HEK293 (cell line): ENCODE data around the gene SCN3A.

Experiments
- CTCF ChIA-PET: fragments of 350-600 bp; formaldehyde crosslinking; extraction: SDS; loops from one replicate; lab custom pipeline; 2021; ENCODE audit warnings: antibody characterized with exemption; lab: Yijun Ruan, JAX
- POLR2A ChIA-PET: fragments of 300-600 bp; formaldehyde crosslinking; extraction: SDS; loops from one replicate; lab custom pipeline; 2020; ENCODE audit warnings: antibody characterized with exemption, inconsistent platforms; lab: Yijun Ruan, JAX
- H3K27ac ChIP-seq: fragments of 200-500 bp; sonication (Bioruptor generic); 2 replicates; pipeline ENCODE4 v1.5.1; 2014; ENCODE audit warnings: low read depth, low read length, control low read depth, inconsistent platforms; ENCODE audit errors: extremely low read depth
- H3K36me3 ChIP-seq, 2 experiments: fragments of 200-500 bp in 1 of 2; sonication (Bioruptor generic) in 1 of 2; 1 replicate in 1 of 2; 2 replicates in 1 of 2; pipeline ENCODE4 v1.5.1; 2014 to 2017; ENCODE audit warnings: inconsistent platforms in 2 of 2, low read length in 2 of 2; ENCODE audit not compliant: control insufficient read depth in 2 of 2, insufficient read depth in 1 of 2
- H3K4me1 ChIP-seq: fragments of 200-500 bp; sonication (Bioruptor generic); 2 replicates; pipeline ENCODE4 v1.5.1; 2014; ENCODE audit warnings: mild to moderate bottlenecking, low read length, inconsistent platforms; ENCODE audit not compliant: control insufficient read depth, insufficient read depth
- H3K4me3 ChIP-seq: 2 replicates; pipeline ENCODE4 v1.5.1; 2011; ENCODE audit warnings: low read depth, mild to moderate bottlenecking, control low read depth, low read length, moderate library complexity
- H3K9me3 ChIP-seq: fragments of 200-500 bp; sonication (Bioruptor generic); 2 replicates; pipeline ENCODE4 v1.5.1; 2014; ENCODE audit warnings: low read depth, low read length, inconsistent platforms; ENCODE audit not compliant: control insufficient read depth, insufficient read depth
- GLI2 ChIP-seq: fragments of 450-650 bp; formaldehyde crosslinking; IDR thresholded peaks from 2 replicates; pipeline ENCODE4; 2017; ENCODE audit warnings: missing biosample characterization, missing genetic modification characterization, low read depth, borderline replicate concordance
- GLI4 ChIP-seq: fragments of 450-650 bp; formaldehyde crosslinking; IDR thresholded peaks from 2 replicates; pipeline ENCODE4 v1.5.1; 2016; ENCODE audit warnings: missing biosample characterization, missing genetic modification characterization
- GLIS1 ChIP-seq: fragments of 450-650 bp; formaldehyde crosslinking; IDR thresholded peaks from 2 replicates; pipeline ENCODE4 v1.5.1; 2016; ENCODE audit warnings: missing biosample characterization, missing genetic modification characterization
- HIC1 ChIP-seq: fragments of 450-650 bp; formaldehyde crosslinking; IDR thresholded peaks from 2 replicates; pipeline ENCODE4 v1.5.1; 2016; ENCODE audit warnings: missing biosample characterization, missing genetic modification characterization
- HOXD13 ChIP-seq: sonication (generic); formaldehyde crosslinking; IDR thresholded peaks from 2 replicates; pipeline ENCODE4 v1.8.0; 2022; ENCODE audit warnings: missing genetic modification reagents, borderline replicate concordance
- PBX3 ChIP-seq: sonication (generic); formaldehyde crosslinking; IDR thresholded peaks from 2 replicates; pipeline ENCODE4 v1.8.1; 2022; ENCODE audit warnings: mild to moderate bottlenecking, moderate library complexity, missing genetic modification reagents
- PRDM4 ChIP-seq: fragments of 450-650 bp; formaldehyde crosslinking; IDR thresholded peaks from 2 replicates; pipeline ENCODE4 v1.5.1; 2017; ENCODE audit warnings: missing biosample characterization, missing genetic modification characterization
- SCRT2 ChIP-seq: fragments of 450-650 bp; formaldehyde crosslinking; IDR thresholded peaks from 2 replicates; pipeline ENCODE4 v1.5.1; 2016; ENCODE audit warnings: missing biosample characterization, missing genetic modification characterization
- TCF7L2 ChIP-seq: IDR thresholded peaks from 2 replicates; pipeline ENCODE4 v1.6.1; 2011; ENCODE audit warnings: low read depth, mild to moderate bottlenecking, inconsistent platforms, low read length, moderate library complexity, borderline replicate concordance
- TRIM28 ChIP-seq: IDR thresholded peaks from 2 replicates; pipeline ENCODE4 v1.6.1; 2011; ENCODE audit warnings: low read length, control low read depth, borderline replicate concordance
- ZBTB17 ChIP-seq: fragments of 450-650 bp; formaldehyde crosslinking; IDR thresholded peaks from 2 replicates; pipeline ENCODE4 v1.5.1; 2016; ENCODE audit warnings: missing biosample characterization, missing genetic modification characterization
- ZBTB44 ChIP-seq: fragments of 450-650 bp; IDR thresholded peaks from 2 replicates; pipeline ENCODE4 v1.5.1; 2018; ENCODE audit warnings: missing biosample characterization, mild to moderate bottlenecking, missing genetic modification characterization
- ZNF10 ChIP-seq: fragments of 450-650 bp; formaldehyde crosslinking; IDR thresholded peaks from 2 replicates; pipeline ENCODE4 v1.5.1; 2017; ENCODE audit warnings: missing biosample characterization, missing genetic modification characterization
- ZNF121 ChIP-seq: fragments of 450-650 bp; formaldehyde crosslinking; IDR thresholded peaks from 2 replicates; pipeline ENCODE4 v1.5.1; 2016; ENCODE audit warnings: missing biosample characterization, missing genetic modification characterization
- ZNF19 ChIP-seq: fragments of 450-650 bp; formaldehyde crosslinking; IDR thresholded peaks from 2 replicates; pipeline ENCODE4; 2016; ENCODE audit warnings: missing biosample characterization, missing genetic modification characterization, low read depth
- ZNF202 ChIP-seq: fragments of 450-650 bp; formaldehyde crosslinking; IDR thresholded peaks from 2 replicates; pipeline ENCODE4 v1.5.1; 2016; ENCODE audit warnings: missing biosample characterization, missing genetic modification characterization, borderline replicate concordance
- ZNF223 ChIP-seq: fragments of 450-650 bp; formaldehyde crosslinking; IDR thresholded peaks from 2 replicates; pipeline ENCODE4 v1.5.1; 2016; ENCODE audit warnings: missing biosample characterization, missing genetic modification characterization
- ZNF335 ChIP-seq: fragments of 450-650 bp; formaldehyde crosslinking; conservative IDR thresholded peaks from 2 replicates; pipeline ENCODE4 v1.5.1; 2016; ENCODE audit warnings: missing biosample characterization, missing genetic modification characterization
- ZNF488 ChIP-seq: fragments of 450-650 bp; formaldehyde crosslinking; IDR thresholded peaks from 2 replicates; pipeline ENCODE4 v1.5.1; 2016; ENCODE audit warnings: missing biosample characterization, missing genetic modification characterization
- ZNF529 ChIP-seq: fragments of 450-650 bp; formaldehyde crosslinking; IDR thresholded peaks from 2 replicates; pipeline ENCODE4 v1.5.1; 2017; ENCODE audit warnings: missing genetic modification characterization, missing biosample characterization; ENCODE audit not compliant: insufficient replicate concordance
- ZNF580 ChIP-seq: fragments of 450-650 bp; formaldehyde crosslinking; IDR thresholded peaks from 2 replicates; pipeline ENCODE4 v1.5.1; 2016; ENCODE audit warnings: missing biosample characterization, missing genetic modification characterization
- ZNF626 ChIP-seq: fragments of 450-650 bp; sonication (Bioruptor Pico); formaldehyde crosslinking; IDR thresholded peaks from 2 replicates; pipeline ENCODE4 v1.5.1; 2018; ENCODE audit warnings: missing biosample characterization, missing genetic modification characterization, inconsistent platforms
- ZNF677 ChIP-seq: fragments of 450-650 bp; IDR thresholded peaks from 2 replicates; pipeline ENCODE4 v1.5.0; 2018; ENCODE audit warnings: missing biosample characterization, mild to moderate bottlenecking, missing genetic modification characterization, moderate library complexity
- ZNF701 ChIP-seq: fragments of 450-650 bp; formaldehyde crosslinking; IDR thresholded peaks from 2 replicates; pipeline ENCODE4 v1.5.1; 2016; ENCODE audit warnings: missing biosample characterization, missing genetic modification characterization
- ZNF707 ChIP-seq: fragments of 450-650 bp; formaldehyde crosslinking; IDR thresholded peaks from 2 replicates; pipeline ENCODE4 v1.5.1; 2016; ENCODE audit warnings: missing biosample characterization, missing genetic modification characterization
- ZXDB ChIP-seq: fragments of 450-650 bp; formaldehyde crosslinking; IDR thresholded peaks from 2 replicates; pipeline ENCODE4 v1.5.1; 2016; ENCODE audit warnings: missing biosample characterization, missing genetic modification characterization

Gene SCN3A

GRCh38 chr2:165087933-165088901 lies 115.6 kb downstream of the SCN3A start:
- no peak overlapping the region for H3K4me3 ChIP-seq
- H3K4me1 ChIP-seq, result no peaks in the 10 kb centered on the region
- H3K36me3 ChIP-seq, result no peaks in the 10 kb centered on the region
- no peaks in the 10 kb centered on the region for H3K9me3 ChIP-seq
- H3K27ac ChIP-seq, result no peak overlapping the region
- POLR2A ChIA-PET, result no interaction called here
- CTCF ChIA-PET, result interaction anchor here (0.6 to 1.5 kb wide), 3 partner anchors 12 to 85 kb away, joined by 3 to 5 read pairs (median 4); no protein-coding TSS in a partner anchor
- no peak for TF ChIP-seq ZBTB17 (tag by site-specific recombination)
- TF ChIP-seq ZNF488 (tag by site-specific recombination), result no peak
- no peak for TF ChIP-seq ZNF223
- TF ChIP-seq GLIS1 (tag by site-specific recombination), result no peak
- no peak for TF ChIP-seq GLI2 (tag by site-specific recombination)
- no peak for TF ChIP-seq HOXD13 (CRISPR knock-in tag)
- TF ChIP-seq ZBTB44, result no peak
- no peak for TF ChIP-seq TCF7L2
- no peak for TF ChIP-seq GLI4 (tag by site-specific recombination)
- TF ChIP-seq, all 188 proteins: peak for 0

- H3K27ac ChIP-seq, result no peak overlapping the region
- no peaks in the 10 kb centered on the region for H3K4me1 ChIP-seq
- no peak for TF ChIP-seq PRDM4 (tag by site-specific recombination)
- no peak for TF ChIP-seq TRIM28
- no peak for TF ChIP-seq ZNF701 (tag by site-specific recombination)
- no peak for TF ChIP-seq ZXDB
- no peak for TF ChIP-seq ZNF223
- TF ChIP-seq ZNF707, result no peak
- no peak for TF ChIP-seq ZNF335 (tag by site-specific recombination)
- no peak for TF ChIP-seq ZNF202 (tag by site-specific recombination)
- TF ChIP-seq SCRT2, result no peak
- TF ChIP-seq PBX3 (CRISPR knock-in tag), result no peak
- TF ChIP-seq ZNF677 (tag by site-specific recombination), result no peak
- TF ChIP-seq ZNF121 (tag by site-specific recombination), result no peak
- no peak for TF ChIP-seq HIC1 (tag by site-specific recombination)
- TF ChIP-seq ZNF580 (tag by site-specific recombination), result no peak
- TF ChIP-seq ZNF10 (tag by site-specific recombination), result no peak
- TF ChIP-seq ZNF19 (tag by site-specific recombination), result no peak
- TF ChIP-seq ZNF626 (tag by site-specific recombination), result no peak
- TF ChIP-seq ZNF529 (tag by site-specific recombination), result no peak
- no peak overlapping the region for H3K4me3 ChIP-seq
- POLR2A ChIA-PET, result no interaction called here
- CTCF ChIA-PET, result no interaction called here
- H3K36me3 ChIP-seq, result no peaks in the 10 kb centered on the region
- H3K9me3 ChIP-seq, result no peaks in the 10 kb centered on the region
These were observed 117.5 kb downstream of the SCN3A start for GRCh38 chr2:165086337-165086736.
